Liver (tissue), 9 donors: ENCODE data around the gene IL36G. TPM values are rescaled to one million over a fixed set of nuclear protein-coding genes. Genes with fewer than 3 reads are reported as not detected.

ENCODE experiments used
- DNase-seq: peaks from one replicate; pipeline ENCODE4 v3.0.0-alpha.2; 2017; ENCODE audit warnings: low spot score
- H3K27ac ChIP-seq, 2 donors: one replicate each; pipeline ENCODE4 v1.7.0; 2013; ENCODE audit warnings: inconsistent platforms in 2 of 2, low read length in 2 of 2, control low read depth in 1 of 2, low read depth in 1 of 2, mild to moderate bottlenecking in 1 of 2
- H3K27me3 ChIP-seq, 4 donors: one replicate each; pipeline versions ENCODE4 v1.6.1 to v1.7.0; 2013; ENCODE audit warnings: low read length in 3 of 4, inconsistent platforms in 1 of 4, mild to moderate bottlenecking in 1 of 4, moderate library complexity in 1 of 4; ENCODE audit not compliant: control insufficient read depth in 4 of 4, insufficient read depth in 4 of 4
- H3K36me3 ChIP-seq, 4 donors: one replicate each; pipeline versions ENCODE4 v1.6.1 to v1.7.0; 2013; ENCODE audit warnings: low read length in 3 of 4, mild to moderate bottlenecking in 3 of 4, low read depth in 1 of 4, moderate library complexity in 1 of 4; ENCODE audit not compliant: control insufficient read depth in 4 of 4, insufficient read depth in 3 of 4
- H3K4me1 ChIP-seq, 4 donors: one replicate each; pipeline versions ENCODE4 v1.6.1 to v1.7.0; 2013; ENCODE audit warnings: low read length in 3 of 4, mild to moderate bottlenecking in 3 of 4, moderate library complexity in 1 of 4; ENCODE audit not compliant: control insufficient read depth in 4 of 4, insufficient read depth in 4 of 4
- H3K4me3 ChIP-seq, 3 donors: one replicate each; pipeline versions ENCODE4 v1.6.1 to v1.7.0; 2013; ENCODE audit warnings: low read length in 3 of 3, control low read depth in 1 of 3, low read depth in 1 of 3, mild to moderate bottlenecking in 1 of 3
- H3K9ac ChIP-seq, 2 donors: one replicate each; pipeline ENCODE4 v1.7.0; 2013; ENCODE audit warnings: low read length in 2 of 2, mild to moderate bottlenecking in 2 of 2, moderate library complexity in 2 of 2, control low read depth in 1 of 2, low read depth in 1 of 2
- H3K9me3 ChIP-seq, 4 donors: one replicate each; pipeline versions ENCODE4 v1.6.1 to v1.7.0; 2013; ENCODE audit warnings: low read length in 3 of 4; ENCODE audit not compliant: control insufficient read depth in 4 of 4
- EGR1 ChIP-seq, 2 donors: IDR thresholded peaks; 2 replicates each; pipeline ENCODE4 v1.6.1; 2016 to 2018; ENCODE audit warnings: antibody characterized with exemption in 2 of 2, low read depth in 2 of 2
- FOXA2 ChIP-seq: IDR thresholded peaks from 2 replicates; pipeline ENCODE4 v1.6.1; 2016; ENCODE audit warnings: antibody characterized with exemption
- GABPA ChIP-seq, 2 donors: IDR thresholded peaks in 1 of 2; conservative IDR thresholded peaks in 1 of 2; 2 replicates each; pipeline ENCODE4 v1.6.1; 2016; ENCODE audit warnings: antibody characterized with exemption in 2 of 2, mild to moderate bottlenecking in 1 of 2, moderate library complexity in 1 of 2
- HNF4A ChIP-seq, 2 donors: conservative IDR thresholded peaks; 2 replicates each; pipeline ENCODE4 v1.6.1; 2016; ENCODE audit warnings: antibody characterized with exemption in 2 of 2, mild to moderate bottlenecking in 2 of 2
- HNF4G ChIP-seq: IDR thresholded peaks from 2 replicates; pipeline ENCODE4 v1.6.1; 2016; ENCODE audit warnings: antibody characterized with exemption
- NR2F2 ChIP-seq: IDR thresholded peaks from 2 replicates; pipeline ENCODE4 v1.6.1; 2016; ENCODE audit warnings: antibody characterized with exemption
- RAD21 ChIP-seq, 2 donors: IDR thresholded peaks; 2 replicates each; pipeline ENCODE4 v1.6.1; 2016; ENCODE audit warnings: antibody characterized with exemption in 2 of 2, mild to moderate bottlenecking in 2 of 2
- RXRA ChIP-seq, 2 donors: IDR thresholded peaks; 2 replicates each; pipeline ENCODE4 v1.6.1; 2017 to 2018; ENCODE audit warnings: antibody characterized with exemption in 2 of 2, mild to moderate bottlenecking in 1 of 2
- SP1 ChIP-seq: IDR thresholded peaks from 2 replicates; pipeline ENCODE4 v1.6.1; 2018; ENCODE audit warnings: antibody characterized with exemption, mild to moderate bottlenecking
- WGBS: extraction: QIAGEN DNeasy Blood & Tissue Kit; methylation state at CpG from one replicate; pipeline ENCODE4 v1.1.7; 2013; 5-methylcytosine and 5-hydroxymethylcytosine counted together
- polyA plus RNA-seq, 2 donors: library from polyadenylated mRNA; stranded (reverse) in 1 of 2; unstranded in 1 of 2; fragments of 200-250 nt in 1 of 2; fragments of >200 nt in 1 of 2; fragmentation: Nextera tagmentation in 1 of 2; extraction: Ambion mirVana in 1 of 2; gene quantifications; one replicate each; pipeline versions ENCODE4 v1.2.1 to v1.2.3, GENCODE V29; 2013 to 2015
- total RNA-seq, 2 donors: library from RNA; depleted of rRNA; stranded (reverse); fragments of >200 nt; gene quantifications; one replicate each; pipeline ENCODE4 v1.2.3, GENCODE V29; 2014
- TF ChIP-seq, protein P1 (sequence below): IDR thresholded peaks from 2 replicates; pipeline ENCODE4 v1.6.1; 2016; ENCODE audit warnings: antibody characterized with exemption
- TF ChIP-seq, protein P2 (sequence below): IDR thresholded peaks from 2 replicates; pipeline ENCODE4 v1.6.1; 2016; ENCODE audit warnings: antibody characterized with exemption, mild to moderate bottlenecking
- TF ChIP-seq, protein P3 (sequence below): IDR thresholded peaks from 2 replicates; pipeline ENCODE4 v1.6.1; 2016; ENCODE audit warnings: antibody characterized with exemption
- donor health status: healthy.
- donor health status: healthy.
- donor health status: healthy.
- donor health status: healthy.
- donor health status: healthy.

IL36G gene
- total and polyA plus RNA-seq, 4 donors = not detected

- WGBS = 90% methylated on average over 2 of the region's 2 CpGs
- peaks cover 0 to 8% (median 5%) of the 10 kb centered on the region in 4 donors for H3K4me1 ChIP-seq
- no peak overlapping the region for H3K27ac ChIP-seq
- no peak overlapping the region for H3K9ac ChIP-seq
- no peak for DNase-seq
- peaks cover 0 to 14% (median 12%) of the 10 kb centered on the region in 4 donors for H3K9me3 ChIP-seq
- no peaks in the 10 kb centered on the region for H3K27me3 ChIP-seq
- H3K36me3 ChIP-seq = no peaks in the 10 kb centered on the region
- TF ChIP-seq RXRA (IDR thresholded peaks at IDR 0.05) (no peak), HNF4G (no peak), RAD21 (IDR thresholded peaks at IDR 0.05) (no peak), EGR1 (IDR thresholded peaks at IDR 0.05; ENCODE audit: low read depth in 2 of 2) (no peak)
- TF ChIP-seq, protein P1, sequence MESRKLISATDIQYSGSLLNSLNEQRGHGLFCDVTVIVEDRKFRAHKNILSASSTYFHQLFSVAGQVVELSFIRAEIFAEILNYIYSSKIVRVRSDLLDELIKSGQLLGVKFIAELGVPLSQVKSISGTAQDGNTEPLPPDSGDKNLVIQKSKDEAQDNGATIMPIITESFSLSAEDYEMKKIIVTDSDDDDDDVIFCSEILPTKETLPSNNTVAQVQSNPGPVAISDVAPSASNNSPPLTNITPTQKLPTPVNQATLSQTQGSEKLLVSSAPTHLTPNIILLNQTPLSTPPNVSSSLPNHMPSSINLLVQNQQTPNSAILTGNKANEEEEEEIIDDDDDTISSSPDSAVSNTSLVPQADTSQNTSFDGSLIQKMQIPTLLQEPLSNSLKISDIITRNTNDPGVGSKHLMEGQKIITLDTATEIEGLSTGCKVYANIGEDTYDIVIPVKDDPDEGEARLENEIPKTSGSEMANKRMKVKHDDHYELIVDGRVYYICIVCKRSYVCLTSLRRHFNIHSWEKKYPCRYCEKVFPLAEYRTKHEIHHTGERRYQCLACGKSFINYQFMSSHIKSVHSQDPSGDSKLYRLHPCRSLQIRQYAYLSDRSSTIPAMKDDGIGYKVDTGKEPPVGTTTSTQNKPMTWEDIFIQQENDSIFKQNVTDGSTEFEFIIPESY = no peak
- H3K4me3 ChIP-seq = no peak overlapping the region
These were observed 31.7 kb upstream of the IL36G start for GRCh38 chr2:112946086-112946485.

DNA sequence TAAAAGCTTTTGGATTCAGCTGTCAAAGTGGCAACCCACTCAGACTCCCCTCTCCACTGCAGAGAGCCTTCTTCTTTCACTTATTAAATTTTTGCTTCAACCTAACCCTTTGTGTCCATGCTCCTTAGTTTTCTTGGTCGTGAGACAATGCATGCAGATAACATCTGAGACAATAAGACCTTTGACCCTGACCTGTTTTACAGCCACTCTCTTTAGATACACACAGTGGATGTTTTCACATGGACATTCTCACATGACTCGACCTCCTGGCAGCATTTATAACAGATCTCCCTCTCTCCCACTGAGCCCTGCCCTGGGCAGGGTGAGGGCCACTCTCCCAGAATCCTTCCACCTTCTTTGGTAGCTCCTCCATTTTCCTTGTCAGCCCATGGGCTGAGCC is 30.4 kb upstream of the IL36G start:
- peaks cover 0 to 14% (median 12%) of the 10 kb centered on the region in 4 donors for H3K9me3 ChIP-seq
- no peaks in the 10 kb centered on the region for H3K36me3 ChIP-seq
- no peak for DNase-seq

More for the DNA sequence above, 30.4 kb upstream of the IL36G start:
- Histone ChIP-seq H3K27ac (no peak overlapping the region), H3K4me1 (no peaks in the 10 kb centered on the region), H3K27me3 (no peaks in the 10 kb centered on the region), H3K9ac (no peak overlapping the region), H3K4me3 (no peak overlapping the region)
- TF ChIP-seq RXRA (IDR thresholded peaks at IDR 0.05) (no peak), RAD21 (IDR thresholded peaks at IDR 0.05) (no peak), SP1 (no peak), FOXA2 (no peak), NR2F2 (no peak), EGR1 (IDR thresholded peaks at IDR 0.05; ENCODE audit: low read depth in 2 of 2) (no peak), HNF4G (no peak), HNF4A (conservative IDR thresholded peaks at IDR 0.05) (no peak), GABPA (IDR thresholded peaks at IDR 0.05 in 1 of 2, conservative IDR thresholded peaks at IDR 0.05 in 1 of 2) (no peak)
- TF ChIP-seq, protein P1 = no peak
- TF ChIP-seq, protein P2, sequence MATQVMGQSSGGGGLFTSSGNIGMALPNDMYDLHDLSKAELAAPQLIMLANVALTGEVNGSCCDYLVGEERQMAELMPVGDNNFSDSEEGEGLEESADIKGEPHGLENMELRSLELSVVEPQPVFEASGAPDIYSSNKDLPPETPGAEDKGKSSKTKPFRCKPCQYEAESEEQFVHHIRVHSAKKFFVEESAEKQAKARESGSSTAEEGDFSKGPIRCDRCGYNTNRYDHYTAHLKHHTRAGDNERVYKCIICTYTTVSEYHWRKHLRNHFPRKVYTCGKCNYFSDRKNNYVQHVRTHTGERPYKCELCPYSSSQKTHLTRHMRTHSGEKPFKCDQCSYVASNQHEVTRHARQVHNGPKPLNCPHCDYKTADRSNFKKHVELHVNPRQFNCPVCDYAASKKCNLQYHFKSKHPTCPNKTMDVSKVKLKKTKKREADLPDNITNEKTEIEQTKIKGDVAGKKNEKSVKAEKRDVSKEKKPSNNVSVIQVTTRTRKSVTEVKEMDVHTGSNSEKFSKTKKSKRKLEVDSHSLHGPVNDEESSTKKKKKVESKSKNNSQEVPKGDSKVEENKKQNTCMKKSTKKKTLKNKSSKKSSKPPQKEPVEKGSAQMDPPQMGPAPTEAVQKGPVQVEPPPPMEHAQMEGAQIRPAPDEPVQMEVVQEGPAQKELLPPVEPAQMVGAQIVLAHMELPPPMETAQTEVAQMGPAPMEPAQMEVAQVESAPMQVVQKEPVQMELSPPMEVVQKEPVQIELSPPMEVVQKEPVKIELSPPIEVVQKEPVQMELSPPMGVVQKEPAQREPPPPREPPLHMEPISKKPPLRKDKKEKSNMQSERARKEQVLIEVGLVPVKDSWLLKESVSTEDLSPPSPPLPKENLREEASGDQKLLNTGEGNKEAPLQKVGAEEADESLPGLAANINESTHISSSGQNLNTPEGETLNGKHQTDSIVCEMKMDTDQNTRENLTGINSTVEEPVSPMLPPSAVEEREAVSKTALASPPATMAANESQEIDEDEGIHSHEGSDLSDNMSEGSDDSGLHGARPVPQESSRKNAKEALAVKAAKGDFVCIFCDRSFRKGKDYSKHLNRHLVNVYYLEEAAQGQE = no peak
- TF ChIP-seq, protein P3, sequence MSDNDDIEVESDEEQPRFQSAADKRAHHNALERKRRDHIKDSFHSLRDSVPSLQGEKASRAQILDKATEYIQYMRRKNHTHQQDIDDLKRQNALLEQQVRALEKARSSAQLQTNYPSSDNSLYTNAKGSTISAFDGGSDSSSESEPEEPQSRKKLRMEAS = no peak
- WGBS = 22% methylated on average over 2 of the region's 2 CpGs
